IMR-90 (cell line): ENCODE data around the gene LDB2. TPM values are rescaled to one million over a fixed set of nuclear protein-coding genes. Genes with fewer than 3 reads are reported as not detected.

Experiments
- ATAC-seq: fragments of 200-7000 bp; cut with Tn5 transposase; 2 replicates; pipeline ENCODE4 v1.9.1; 2020; ENCODE audit warnings: low read depth, mild to moderate bottlenecking, moderate library complexity
- BruUV-seq: library from RNA; stranded (reverse); fragments of 400-500 nt; replicated peaks from 2 replicates; lab custom pipeline; 2021; lab: Mats Ljungman, UMichigan
- CTCF ChIA-PET: fragments of 300-600 bp; formaldehyde crosslinking; extraction: SDS; loops from one replicate; lab custom pipeline; 2021; ENCODE audit warnings: antibody characterized with exemption; lab: Yijun Ruan, JAX
- POLR2A ChIA-PET: fragments of 300-600 bp; sonication (Branson Sonifier 250); formaldehyde crosslinking; loops from one replicate; lab custom pipeline; 2022; ENCODE audit warnings: antibody characterized with exemption; ENCODE audit not compliant: unreplicated experiment; lab: Charles Lee
- DNase-seq: peaks from one replicate; pipeline ENCODE4 v3.0.0; 2013
- H2AFZ ChIP-seq: replicated peaks from 2 replicates; pipeline ENCODE3; 2013; ENCODE audit warnings: low read length, mild to moderate bottlenecking; ENCODE audit not compliant: poor library complexity
- H2AK5ac ChIP-seq: 2 replicates; pipeline ENCODE4 v1.6.1; 2013; ENCODE audit warnings: low read depth, low read length, inconsistent platforms
- H2AK9ac ChIP-seq: replicated peaks from 2 replicates; pipeline ENCODE3; 2013; ENCODE audit warnings: mild to moderate bottlenecking, low read depth, low read length, moderate library complexity; ENCODE audit not compliant: poor library complexity
- H2BK120ac ChIP-seq: 2 replicates; pipeline ENCODE4 v1.6.1; 2013; ENCODE audit warnings: low read depth, low read length, inconsistent platforms
- H2BK15ac ChIP-seq: 3 replicates; pipeline ENCODE4 v1.6.1; 2013; ENCODE audit warnings: low read depth, low read length, inconsistent platforms
- H2BK20ac ChIP-seq: 2 replicates; pipeline ENCODE4 v1.6.1; 2013; ENCODE audit warnings: low read depth, mild to moderate bottlenecking, inconsistent platforms, low read length, moderate library complexity
- H2BK5ac ChIP-seq: 2 replicates; pipeline ENCODE4 v1.6.1; 2013; ENCODE audit warnings: mild to moderate bottlenecking, low read depth, low read length, inconsistent platforms; ENCODE audit not compliant: poor library complexity, severe bottlenecking
- H3K14ac ChIP-seq: replicated peaks from 2 replicates; pipeline ENCODE4 v1.6.1; 2013; ENCODE audit warnings: low read depth, low read length, inconsistent platforms
- H3K18ac ChIP-seq: 2 replicates; pipeline ENCODE4 v1.6.1; 2013; ENCODE audit warnings: low read depth, low read length, control low read depth
- H3K23ac ChIP-seq: 2 replicates; pipeline ENCODE4 v1.6.1; 2013; ENCODE audit warnings: low read depth, low read length, inconsistent platforms
- H3K27ac ChIP-seq: 2 replicates; pipeline ENCODE4 v1.5.1; 2013; ENCODE audit warnings: mild to moderate bottlenecking, control low read depth, low read length; ENCODE audit not compliant: insufficient read depth
- H3K27me3 ChIP-seq: 2 replicates; pipeline ENCODE4 v1.6.1; 2013; ENCODE audit warnings: low read length; ENCODE audit not compliant: control insufficient read depth, insufficient read depth
- H3K36me3 ChIP-seq: 2 replicates; pipeline ENCODE4 v1.6.1; 2013; ENCODE audit warnings: low read length, mixed read lengths; ENCODE audit not compliant: control insufficient read depth, insufficient read depth
- H3K4ac ChIP-seq: 2 replicates; pipeline ENCODE4 v1.6.1; 2013; ENCODE audit warnings: low read depth, low read length, inconsistent platforms
- H3K4me1 ChIP-seq: 2 replicates; pipeline ENCODE4 v1.6.1; 2013; ENCODE audit warnings: low read length, mixed read lengths; ENCODE audit not compliant: control insufficient read depth, insufficient read depth
- H3K4me2 ChIP-seq: 2 replicates; pipeline ENCODE4 v1.6.1; 2013; ENCODE audit warnings: low read depth, mild to moderate bottlenecking, control low read depth, low read length, moderate library complexity
- H3K4me3 ChIP-seq: 2 replicates; pipeline ENCODE4 v1.5.1; 2013; ENCODE audit warnings: low read depth, mild to moderate bottlenecking, control low read depth, low read length, moderate library complexity; ENCODE audit not compliant: insufficient read depth
- H3K56ac ChIP-seq: 2 replicates; pipeline ENCODE4 v1.6.1; 2013; ENCODE audit warnings: low read length, inconsistent platforms; ENCODE audit not compliant: insufficient read depth; ENCODE audit errors: extremely low read depth
- H3K79me1 ChIP-seq, 2 experiments: 2 replicates each; pipeline ENCODE4 v1.6.1; 2013; ENCODE audit warnings: low read length in 2 of 2, inconsistent platforms in 1 of 2, low read depth in 1 of 2
- H3K9ac ChIP-seq: 2 replicates; pipeline ENCODE4 v1.6.1; 2013; ENCODE audit warnings: low read depth, low read length, control low read depth
- H3K9me1 ChIP-seq: 2 replicates; pipeline ENCODE4 v1.6.1; 2013; ENCODE audit warnings: low read length, inconsistent platforms; ENCODE audit not compliant: insufficient read depth
- H3K9me3 ChIP-seq: 2 replicates; pipeline ENCODE4 v1.6.1; 2013; ENCODE audit warnings: low read length; ENCODE audit not compliant: control insufficient read depth, insufficient read depth
- H4K20me1 ChIP-seq: 2 replicates; pipeline ENCODE4 v1.6.1; 2013; ENCODE audit warnings: low read length, inconsistent platforms; ENCODE audit not compliant: insufficient read depth
- H4K5ac ChIP-seq: 2 replicates; pipeline ENCODE4 v1.6.1; 2013; ENCODE audit warnings: mild to moderate bottlenecking, low read depth, low read length, control low read depth
- H4K8ac ChIP-seq, 2 experiments: 2 replicates each; pipeline ENCODE4 v1.6.1; 2013; ENCODE audit warnings: low read depth in 2 of 2, low read length in 2 of 2, control low read depth in 1 of 2, inconsistent platforms in 1 of 2
- H4K91ac ChIP-seq: 2 replicates; pipeline ENCODE4 v1.6.1; 2013; ENCODE audit warnings: low read depth, low read length, inconsistent platforms; ENCODE audit not compliant: insufficient read depth
- CTCF ChIP-seq: conservative IDR thresholded peaks from 2 replicates; pipeline ENCODE4 v1.5.1; 2012; ENCODE audit warnings: mild to moderate bottlenecking, low read depth, low read length, improper control_type of control experiment
- MAFK ChIP-seq: IDR thresholded peaks from 2 replicates; pipeline ENCODE4 v1.6.1; 2012; ENCODE audit warnings: low read depth, low read length, improper control_type of control experiment
- MXI1 ChIP-seq: IDR thresholded peaks from 2 replicates; pipeline ENCODE4 v1.6.1; 2012; ENCODE audit warnings: low read depth, mild to moderate bottlenecking, low read length, moderate library complexity, borderline replicate concordance
- WGBS, 2 experiments: methylation state at CpG; one replicate each; pipeline versions ENCODE4 v1.1.5 to v1.1.7; 2013; ENCODE audit warnings: missing lambda C conversion rate in 2 of 2; ENCODE audit not compliant: insufficient read length in 1 of 2; ENCODE audit errors: extremely low coverage in 2 of 2; 5-methylcytosine and 5-hydroxymethylcytosine counted together
- dilution Hi-C: fragments of 300-500 bp; cut with HindIII; formaldehyde crosslinking; loops from one replicate; pipeline ENCODE4 v1.14.3; 2018; ENCODE audit warnings: low sequenced_read_pairs; ENCODE audit not compliant: unreplicated experiment
- in situ Hi-C: fragments of 300-500 bp; cut with MboI; formaldehyde crosslinking; loops from 3 replicates; pipeline ENCODE4 v1.14.3; 2019; ENCODE audit warnings: low sequenced_read_pairs, inconsistent platforms, mixed read lengths
- intact Hi-C: fragments of 100-400 bp; cut with micrococcal nuclease; formaldehyde crosslinking; loops from 2 replicates; pipeline ENCODE4 v1.10.0; 2022
- polyA plus RNA-seq, 3 experiments: library from polyadenylated mRNA; depleted of rRNA; stranded (reverse); fragments of >200 nt; gene quantifications; 2 replicates each; pipeline ENCODE4 v1.2.3, GENCODE V29; 2012; ENCODE audit warnings: low replicate concordance in 1 of 3
- total RNA-seq: library from RNA; depleted of rRNA; stranded (reverse); fragments of >200 nt; gene quantifications from 2 replicates; pipeline ENCODE4 v1.2.3, GENCODE V29; 2012

LDB2 gene
- total and polyA plus RNA-seq, 2 of the 4 experiments (the other 2 are of a cell fraction), result 67.9 to 116 TPM

- H4K91ac ChIP-seq, result no peak overlapping the region
- no peak overlapping the region for H2BK20ac ChIP-seq
- H4K5ac ChIP-seq, result no peak overlapping the region
- no peak overlapping the region for H3K4me2 ChIP-seq
- no peak overlapping the region for H3K18ac ChIP-seq
- H3K9me1 ChIP-seq, result no peaks in the 10 kb centered on the region
- no peaks in the 10 kb centered on the region for H3K9me3 ChIP-seq
- dilution Hi-C loops, result no loop called here
- ChIA-PET CTCF (no interaction called here), POLR2A (no interaction called here)
- no peak overlapping the region for H4K8ac ChIP-seq
- TF ChIP-seq MAFK (no peak), CTCF (no peak), MXI1 (no peak)
- H3K56ac ChIP-seq, result no peak overlapping the region
- no peaks in the 10 kb centered on the region for H3K27me3 ChIP-seq
- H3K36me3 ChIP-seq, result no peaks in the 10 kb centered on the region
- WGBS, 2 experiments, result 83% methylated on average over 2 of the region's 6 CpGs; no CpG with 5 or more reads in 1 of the 2 experiments
- no peak overlapping the region for H3K9ac ChIP-seq
- no peak overlapping the region for H3K14ac ChIP-seq
- no peak overlapping the region for H2AFZ ChIP-seq
- DNase-seq (no peak), ATAC-seq (no peak)
- no peak overlapping the region for H2BK120ac ChIP-seq
- no peak overlapping the region for H2BK15ac ChIP-seq
- in situ Hi-C loops, result no loop called here
- H2AK5ac ChIP-seq, result no peak overlapping the region
- H3K4me1 ChIP-seq, result peaks cover 8% of the 10 kb centered on the region
- no peaks in the 10 kb centered on the region; a peak in 1 of 4 replicates for H3K79me1 ChIP-seq
- no TSS peak for BruUV-seq
- no peak overlapping the region for H2AK9ac ChIP-seq
- H3K4ac ChIP-seq, result no peak overlapping the region
- intact Hi-C loops, result no loop called here
- H3K23ac ChIP-seq, result no peak overlapping the region
- no peak overlapping the region for H2BK5ac ChIP-seq
- no peak overlapping the region for H3K27ac ChIP-seq
- H4K20me1 ChIP-seq, result no peaks in the 10 kb centered on the region
- no peak overlapping the region for H3K4me3 ChIP-seq
Measured at GRCh38 chr4:16732741-16733140, 165.7 kb downstream of the LDB2 start.
